K562 treated with DMSO at 1 percent for 24 hours (cell line): ENCODE measurements around the gene LINC00305. TPM values are rescaled to one million over a fixed set of nuclear protein-coding genes. Genes with fewer than 3 reads are reported as not detected.

ENCODE experiments used
- total RNA-seq: library from RNA; unstranded; fragments of 300-600 nt; gene quantifications from 2 replicates; pipeline ENCODE4 v1.2.3, GENCODE V29; 2022; ENCODE audit warnings: low read depth; ENCODE audit not compliant: insufficient read depth

LINC00305 gene
- not detected in 2 replicates for total RNA-seq

DNA sequence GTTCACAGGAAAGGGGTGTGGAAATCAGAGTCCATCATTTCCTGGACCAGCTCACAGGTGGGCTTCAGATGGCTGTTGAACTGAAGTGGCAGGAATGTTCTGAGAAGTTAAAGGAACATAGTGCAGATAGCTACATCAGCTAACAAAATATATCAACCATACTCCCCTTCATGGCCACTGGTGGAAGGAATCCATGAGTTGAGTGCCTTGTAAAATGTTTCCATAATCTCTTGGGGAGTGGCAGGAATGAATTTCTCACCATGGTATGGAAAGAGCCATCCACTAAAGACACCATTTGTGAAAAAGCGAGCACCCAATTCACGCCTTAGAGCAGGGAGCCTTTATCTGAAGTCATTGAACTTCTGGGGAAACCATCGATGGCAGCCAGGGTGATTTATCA is at the start of gene LINC00305:
LINC00305 (minus strand) TSS at position 101 of the 400 bp plus-strand sequence.

Other genes starting within 250 kb of the LINC00305 start
- not detected in 2 replicates for gene SERPINB10, start 241.1 kb downstream of the LINC00305 start, total RNA-seq
- gene HMSD, start 199.8 kb downstream of the LINC00305 start, total RNA-seq, result not detected in 2 replicates
- 0.88 and 1.5 TPM in 2 replicates for gene SERPINB8, start 179.0 kb downstream of the LINC00305 start, total RNA-seq